HG03378 (cell line): ENCODE measurements around the gene MECP2.

ENCODE experiments used
- ATAC-seq: cut with Tn5 transposase; IDR thresholded peaks from one replicate; pipeline ENCODE4 v1.9.1; 2021; ENCODE audit warnings: mild to moderate bottlenecking, moderate library complexity; ENCODE audit not compliant: unreplicated experiment

Gene MECP2

DNA sequence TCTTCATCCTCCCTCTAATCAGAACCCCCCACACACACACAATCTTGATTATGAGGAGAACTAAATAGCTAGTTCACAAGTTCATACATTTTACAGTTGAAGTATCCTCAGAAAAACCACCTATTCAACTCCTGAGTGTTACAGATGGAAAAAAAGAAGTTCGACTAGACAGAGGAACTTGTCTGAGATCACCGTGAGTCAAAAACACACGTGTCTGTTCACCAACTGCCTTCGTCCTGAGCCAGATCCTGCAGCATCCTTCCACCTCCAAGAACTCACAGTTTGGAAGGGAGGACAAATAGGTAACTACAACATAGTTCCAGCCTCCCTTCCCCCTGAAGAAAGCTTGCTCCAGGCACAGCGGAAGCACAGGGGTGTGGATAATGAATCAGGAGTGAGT, 58.9 kb downstream of the MECP2 start:
- ATAC-seq = no peak

DNA sequence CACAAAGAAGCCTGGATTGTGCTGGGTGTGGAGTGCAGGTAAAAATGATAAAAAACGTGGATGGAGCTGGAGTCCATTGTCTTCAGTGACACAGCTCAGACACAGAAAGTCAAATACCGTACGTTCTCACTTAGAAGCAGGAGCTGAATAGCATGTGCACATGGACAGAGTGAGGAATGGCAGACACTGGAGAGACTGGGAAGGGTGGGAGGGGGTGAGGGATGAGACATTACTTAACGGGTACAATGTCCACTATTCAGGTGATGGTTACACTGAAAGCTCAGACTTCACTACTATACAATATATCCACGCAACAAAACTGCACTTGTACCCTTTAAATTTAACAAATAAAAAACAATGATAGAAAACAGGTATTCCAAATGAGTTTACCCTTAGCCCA, 59.8 kb downstream of the MECP2 start:
- no peak for ATAC-seq

DNA sequence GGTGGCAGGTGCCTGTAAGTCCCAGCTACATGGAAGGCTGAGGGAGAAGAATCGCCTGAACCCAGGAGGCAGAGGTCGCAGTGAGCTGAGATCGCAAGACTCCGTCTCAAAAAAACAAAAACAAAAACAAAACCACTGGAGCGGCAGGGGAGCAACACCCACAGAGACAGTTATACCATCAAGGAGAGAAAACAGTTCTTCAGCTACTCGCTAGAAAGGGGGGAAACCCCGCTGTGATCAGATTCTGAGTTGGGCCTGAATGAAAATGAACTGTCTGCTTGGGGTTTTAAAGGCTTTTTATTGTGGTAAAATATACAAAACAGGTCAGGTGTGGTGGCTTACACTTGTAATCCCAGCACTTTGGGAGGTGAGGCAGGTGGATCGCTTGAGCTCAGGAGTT, 61.0 kb downstream of the MECP2 start:
- ATAC-seq = no peak

DNA sequence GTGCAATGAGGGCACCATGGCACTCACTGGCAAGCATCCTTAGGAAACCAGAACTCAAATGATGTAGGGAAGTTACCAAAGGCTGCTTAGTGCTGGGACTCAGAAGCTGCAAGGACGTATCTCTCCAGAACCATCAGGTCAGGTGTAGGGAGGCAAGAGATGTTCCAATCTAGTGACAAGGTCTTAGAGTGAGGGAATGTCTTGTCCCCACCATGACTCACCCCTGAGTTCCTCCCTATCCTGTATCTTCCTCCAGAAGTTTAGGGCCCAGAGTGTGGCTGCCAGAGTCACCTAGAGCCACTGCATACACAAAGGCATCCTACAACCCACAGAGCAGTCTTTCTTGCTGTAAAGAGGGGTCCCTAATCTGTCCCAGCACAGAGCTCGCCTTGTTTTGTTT, 63.7 kb downstream of the MECP2 start:
- no peak for ATAC-seq

GRCh38 chrX:154032653-154033052, 64.9 kb downstream of the MECP2 start:
- ATAC-seq = no peak

DNA sequence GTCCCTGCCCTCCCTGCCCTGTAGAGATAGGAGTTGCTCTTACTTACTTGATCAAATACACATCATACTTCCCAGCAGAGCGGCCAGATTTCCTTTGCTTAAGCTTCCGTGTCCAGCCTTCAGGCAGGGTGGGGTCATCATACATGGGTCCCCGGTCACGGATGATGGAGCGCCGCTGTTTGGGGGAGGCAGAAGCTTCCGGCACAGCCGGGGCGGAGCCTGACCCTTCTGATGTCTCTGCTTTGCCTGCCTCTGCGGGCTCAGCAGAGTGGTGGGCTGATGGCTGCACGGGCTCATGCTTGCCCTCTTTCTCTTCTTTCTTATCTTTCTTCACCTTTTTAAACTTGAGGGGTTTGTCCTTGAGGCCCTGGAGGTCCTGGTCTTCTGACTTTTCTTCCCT, 65.4 kb downstream of the MECP2 start:
- no peak for ATAC-seq

DNA sequence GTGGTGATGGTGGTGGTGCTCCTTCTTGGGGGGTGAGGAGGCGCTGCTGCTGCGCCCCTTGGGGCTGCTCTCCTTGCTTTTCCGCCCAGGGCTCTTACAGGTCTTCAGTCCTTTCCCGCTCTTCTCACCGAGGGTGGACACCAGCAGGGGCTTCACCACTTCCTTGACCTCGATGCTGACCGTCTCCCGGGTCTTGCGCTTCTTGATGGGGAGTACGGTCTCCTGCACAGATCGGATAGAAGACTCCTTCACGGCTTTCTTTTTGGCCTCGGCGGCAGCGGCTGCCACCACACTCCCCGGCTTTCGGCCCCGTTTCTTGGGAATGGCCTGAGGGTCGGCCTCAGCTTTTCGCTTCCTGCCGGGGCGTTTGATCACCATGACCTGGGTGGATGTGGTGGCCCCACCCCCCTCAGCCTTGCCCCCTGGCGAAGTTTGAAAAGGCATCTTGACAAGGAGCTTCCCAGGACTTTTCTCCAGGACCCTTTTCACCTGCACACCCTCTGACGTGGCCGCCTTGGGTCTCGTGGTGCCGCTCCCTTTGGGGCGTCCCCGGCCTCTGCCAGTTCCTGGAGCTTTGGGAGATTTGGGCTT, 66.7 kb downstream of the MECP2 start:
- ATAC-seq = no peak

GRCh38 chrX:154030266-154030665, 67.3 kb downstream of the MECP2 start:
- no peak for ATAC-seq

GRCh38 chrX:154029439-154029838, 68.1 kb downstream of the MECP2 start:
- no peak for ATAC-seq

DNA sequence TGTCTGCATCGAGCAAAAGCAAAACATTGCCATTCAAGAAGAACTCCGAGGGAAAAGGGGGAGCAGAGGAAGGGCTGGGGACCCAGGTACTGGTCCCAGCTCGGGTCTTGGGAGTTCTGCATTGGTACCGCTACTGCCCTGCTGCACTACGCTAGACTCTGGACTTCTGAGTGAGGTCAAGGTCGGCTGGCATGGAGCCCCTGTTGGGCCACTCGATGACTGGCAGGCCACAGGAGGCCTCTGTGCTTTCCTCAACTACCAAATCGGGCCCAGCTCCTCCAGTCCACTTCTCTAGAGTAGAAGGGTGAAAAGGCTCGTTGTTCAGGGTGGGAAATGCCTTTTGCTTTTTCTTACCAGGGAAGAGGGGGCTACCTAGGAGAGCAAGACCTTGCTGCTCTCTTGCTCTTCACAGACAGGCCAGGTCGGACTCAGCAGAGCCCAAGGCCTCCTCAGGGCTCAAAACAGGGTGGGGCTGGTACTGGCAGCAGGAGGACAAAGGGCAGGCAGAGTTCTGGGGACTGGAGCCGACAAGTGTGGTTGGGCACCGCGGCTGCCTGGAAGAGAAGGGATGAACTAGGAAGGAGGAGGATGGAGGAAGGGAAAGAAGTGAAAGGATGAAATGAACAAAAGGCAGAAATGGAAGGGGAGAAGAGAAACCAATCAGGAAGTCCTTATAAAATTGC, 68.9 kb downstream of the MECP2 start:
- no peak for ATAC-seq

DNA sequence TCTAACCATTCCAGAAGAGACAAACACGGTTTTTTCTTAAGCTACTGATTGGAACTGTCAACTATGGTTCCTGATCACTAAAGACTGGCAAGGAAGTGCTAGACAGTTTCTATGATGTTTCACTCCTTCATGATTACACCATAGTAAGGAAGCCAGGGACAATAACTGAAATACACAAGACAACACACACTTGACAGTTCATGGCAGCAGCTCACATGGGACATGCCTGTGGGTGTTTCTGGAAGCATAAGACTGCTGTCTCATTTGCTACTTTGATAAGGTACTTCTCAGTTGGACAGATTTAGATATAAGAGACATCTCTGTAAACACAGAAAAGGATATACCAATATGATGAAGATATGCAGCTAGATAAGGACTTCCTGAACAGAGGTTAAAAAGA, 69.5 kb downstream of the MECP2 start:
- no peak for ATAC-seq

DNA sequence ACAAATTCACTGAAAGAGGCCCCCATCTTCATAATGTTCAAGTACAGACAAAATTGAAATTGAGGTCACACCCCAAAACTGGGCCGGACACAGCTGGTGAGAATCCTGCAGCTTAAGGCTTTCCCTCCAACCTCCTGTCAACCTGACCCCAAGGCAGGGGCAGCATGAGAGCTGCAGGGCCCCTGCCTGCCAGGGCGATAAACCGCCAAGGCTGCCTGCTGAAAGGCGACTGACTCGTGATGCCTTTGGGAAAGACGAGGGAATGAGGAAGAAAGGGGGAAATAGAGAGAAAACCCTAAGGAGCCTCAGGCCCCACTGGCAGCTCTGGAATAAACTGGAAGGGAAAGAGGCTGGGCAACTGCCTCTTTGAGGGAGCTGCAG, 70.5 kb downstream of the MECP2 start:
- ATAC-seq = no peak

DNA sequence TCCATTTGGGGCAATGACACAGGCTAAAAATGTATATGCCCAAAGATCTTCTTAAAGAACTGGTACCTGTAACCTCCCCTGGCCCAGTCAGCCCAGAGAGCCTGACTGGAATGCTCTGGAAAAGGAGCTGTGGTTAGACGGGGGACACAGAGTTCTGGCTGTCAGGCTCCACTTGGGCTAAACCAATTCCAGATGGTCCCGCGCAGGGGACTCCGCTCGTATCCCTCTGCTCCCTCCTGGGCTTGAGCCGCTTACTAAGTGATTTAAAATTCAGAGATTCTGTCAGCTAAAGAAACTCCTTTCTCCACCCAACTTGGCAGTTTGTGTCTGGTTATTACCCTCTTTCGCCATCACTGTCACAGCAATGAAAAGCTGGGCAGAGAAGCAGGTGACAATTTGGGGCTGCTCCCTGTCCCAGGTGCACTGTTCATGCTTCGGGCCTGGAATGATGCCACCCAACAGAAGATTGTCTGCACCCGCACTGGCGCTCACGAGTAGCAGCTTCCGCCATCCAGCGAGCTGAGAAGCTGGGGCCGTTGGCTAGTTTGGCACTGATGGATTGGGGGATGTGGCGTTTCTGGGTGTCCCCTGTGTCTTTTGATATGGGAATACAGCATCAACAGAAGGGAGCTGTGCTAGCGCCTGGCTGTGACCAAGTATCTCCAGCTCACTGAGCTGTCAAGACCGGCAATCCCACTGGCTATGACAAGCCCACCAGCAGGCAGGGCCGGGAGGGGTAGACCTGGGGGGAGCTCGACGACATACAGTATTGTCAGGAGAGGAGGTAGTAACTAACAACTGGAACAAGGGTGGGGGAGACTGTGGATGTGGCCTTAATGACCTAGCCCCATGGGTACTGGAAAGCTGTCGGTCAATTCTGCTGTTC, 71.1 kb downstream of the MECP2 start:
- ATAC-seq = no peak

DNA sequence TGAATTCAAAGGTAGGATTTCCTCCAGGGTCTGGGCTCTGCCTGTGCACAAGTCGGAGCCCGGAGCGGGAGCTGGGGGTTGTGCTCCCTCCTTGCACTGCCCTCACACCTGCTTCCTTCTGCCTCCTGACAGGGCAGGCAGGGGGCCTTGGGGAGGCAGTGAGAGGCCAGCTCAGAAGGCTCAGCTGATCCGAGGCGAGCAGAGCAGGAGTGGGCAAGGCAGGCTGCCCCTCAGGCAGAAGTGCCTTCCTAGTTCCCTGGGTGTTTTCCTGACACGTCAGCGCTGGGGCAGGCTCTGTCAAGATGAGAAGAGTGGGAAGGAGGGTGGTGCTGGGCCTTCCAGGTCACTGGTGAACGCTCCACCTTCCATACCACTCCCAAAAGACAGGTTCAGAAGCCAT, 72.3 kb downstream of the MECP2 start:
- no peak for ATAC-seq

DNA sequence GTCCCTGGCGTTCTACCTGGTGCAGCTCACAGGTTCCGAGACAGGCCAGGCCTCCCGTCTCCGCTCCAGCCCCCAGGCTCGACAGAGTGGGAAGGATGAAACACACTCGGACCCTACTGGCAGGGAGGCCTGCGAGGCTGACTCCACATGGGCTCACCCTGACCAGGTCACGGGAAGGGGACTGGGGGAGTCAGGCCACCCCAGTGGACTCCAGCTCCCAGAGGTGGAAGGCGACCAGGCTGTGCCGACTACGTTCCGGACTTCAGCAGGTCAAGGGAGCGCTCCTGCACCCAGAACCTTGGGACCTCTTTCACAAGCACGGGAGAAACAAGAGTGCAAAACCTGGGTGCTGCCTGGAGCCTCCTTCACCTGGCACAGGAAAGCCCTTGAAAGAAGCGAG, 73.2 kb downstream of the MECP2 start:
- ATAC-seq = no peak

- ATAC-seq = no peak
These were observed 74.1 kb downstream of the MECP2 start for GRCh38 chrX:154023276-154024000.

- ATAC-seq = no peak
These were observed 75.4 kb downstream of the MECP2 start for GRCh38 chrX:154022108-154022507.

GRCh38 chrX:154021131-154021611, 76.3 kb downstream of the MECP2 start:
- no peak for ATAC-seq

DNA sequence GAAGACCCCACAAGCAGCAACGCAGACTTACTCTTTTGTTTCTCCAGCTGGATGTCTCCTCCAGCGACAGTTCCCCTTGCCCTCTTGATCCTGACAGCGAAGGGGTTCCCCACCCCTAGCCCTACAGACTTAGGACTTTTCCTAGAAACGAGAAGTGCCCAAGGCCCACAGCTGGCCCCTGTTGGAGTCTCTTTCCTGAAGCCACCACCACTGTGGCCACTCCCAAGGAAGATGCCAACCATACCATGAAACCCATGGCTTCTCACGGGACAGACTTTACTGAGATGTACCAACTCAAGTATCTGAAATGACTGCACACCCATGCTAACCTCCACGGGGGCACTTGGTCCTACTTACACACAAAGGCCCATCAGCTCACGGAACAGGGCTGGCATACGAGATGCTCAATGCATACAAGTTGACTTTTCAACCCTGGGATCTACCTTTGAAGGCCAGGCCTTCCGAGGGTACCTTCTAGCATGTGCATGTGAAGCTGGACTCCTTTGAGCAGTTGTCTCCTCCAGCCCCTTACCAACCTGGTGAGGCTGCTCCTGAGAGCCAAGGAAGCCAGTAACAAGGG, 76.9 kb downstream of the MECP2 start:
- no peak for ATAC-seq

- no peak for ATAC-seq
These were observed 77.6 kb downstream of the MECP2 start, which contains the start of gene IRAK1 for GRCh38 chrX:154019633-154020528. TSS of gene IRAK1 (minus strand) at chrX:154019902. CDS start at chrX:154019812, 90 bp downstream.
